Neuronal stem cell (in vitro differentiated cells): Measurements from ENCODE around the gene THSD7A.

Experiments used
- DNase-seq: peaks from one replicate; pipeline ENCODE4 v3.0.0-alpha.2; 2013; ENCODE audit warnings: low spot score
- H2AFZ ChIP-seq: one replicate; pipeline ENCODE4 v1.6.1; 2013; ENCODE audit warnings: mild to moderate bottlenecking, low read length, inconsistent platforms
- H2AK5ac ChIP-seq: 2 replicates; pipeline ENCODE4 v1.6.1; 2013; ENCODE audit warnings: low read depth, mild to moderate bottlenecking, inconsistent platforms, low read length, moderate library complexity, mixed read lengths
- H2BK120ac ChIP-seq: 2 replicates; pipeline ENCODE4 v1.6.1; 2013; ENCODE audit warnings: low read depth, mild to moderate bottlenecking, inconsistent platforms, low read length, moderate library complexity, mixed read lengths
- H2BK12ac ChIP-seq: one replicate; pipeline ENCODE4 v1.6.1; 2013; ENCODE audit warnings: low read length, inconsistent platforms
- H2BK15ac ChIP-seq: 2 replicates; pipeline ENCODE4 v1.6.1; 2013; ENCODE audit warnings: mild to moderate bottlenecking, low read length, inconsistent platforms, mixed read lengths
- H2BK5ac ChIP-seq: one replicate; pipeline ENCODE4 v1.6.1; 2013; ENCODE audit warnings: inconsistent platforms, mild to moderate bottlenecking, low read length, moderate library complexity
- H3K14ac ChIP-seq: one replicate; pipeline ENCODE4 v1.6.1; 2013; ENCODE audit warnings: low read length, inconsistent platforms
- H3K18ac ChIP-seq: 2 replicates; pipeline ENCODE4 v1.6.1; 2013; ENCODE audit warnings: low read length, inconsistent platforms
- H3K23ac ChIP-seq: 2 replicates; pipeline ENCODE4 v1.6.1; 2013; ENCODE audit warnings: low read depth, mild to moderate bottlenecking, mixed read lengths, low read length, inconsistent platforms; ENCODE audit not compliant: poor library complexity
- H3K27ac ChIP-seq: replicated peaks from 3 replicates; pipeline ENCODE4 v1.5.1; 2013; ENCODE audit warnings: low read length, inconsistent platforms
- H3K27me3 ChIP-seq, 3 experiments: 2 replicates each; pipeline ENCODE4 v1.6.1; 2013; ENCODE audit warnings: low read length in 3 of 3, mild to moderate bottlenecking in 2 of 3, inconsistent platforms in 1 of 3, low read depth in 1 of 3, mixed read lengths in 1 of 3, moderate library complexity in 1 of 3; ENCODE audit not compliant: control insufficient read depth in 3 of 3, insufficient read depth in 3 of 3
- H3K36me3 ChIP-seq, 2 donors: replicated peaks in 1 of 2; 2 replicates each; pipeline ENCODE4 v1.6.1; 2013; ENCODE audit warnings: low read length in 2 of 2; ENCODE audit not compliant: control insufficient read depth in 2 of 2, insufficient read depth in 2 of 2
- H3K4ac ChIP-seq: 2 replicates; pipeline ENCODE4 v1.6.1; 2013; ENCODE audit warnings: inconsistent platforms, mild to moderate bottlenecking, low read length, moderate library complexity
- H3K4me1 ChIP-seq, 2 donors: 1 replicate in 1 of 2; 2 replicates in 1 of 2; pipeline ENCODE4 v1.6.1; 2013; ENCODE audit warnings: low read length in 2 of 2, low read depth in 1 of 2; ENCODE audit not compliant: control insufficient read depth in 2 of 2, insufficient read depth in 1 of 2
- H3K4me2 ChIP-seq: one replicate; pipeline ENCODE4 v1.6.1; 2013; ENCODE audit warnings: mild to moderate bottlenecking, low read length, inconsistent platforms; ENCODE audit not compliant: insufficient read depth, poor library complexity, severe bottlenecking
- H3K4me3 ChIP-seq, 2 donors: 2 replicates each; pipeline ENCODE4 v1.5.1; 2013; ENCODE audit warnings: low read length in 2 of 2, mild to moderate bottlenecking in 2 of 2, inconsistent platforms in 1 of 2, moderate library complexity in 1 of 2
- H3K79me1 ChIP-seq: one replicate; pipeline ENCODE4 v1.6.1; 2013; ENCODE audit warnings: low read depth, mild to moderate bottlenecking, inconsistent platforms, low read length, moderate library complexity
- H3K9ac ChIP-seq: one replicate; pipeline ENCODE4 v1.6.1; 2013; ENCODE audit warnings: mild to moderate bottlenecking, low read depth, low read length, inconsistent platforms; ENCODE audit not compliant: poor library complexity
- H3K9me3 ChIP-seq, 2 donors: replicated peaks in 1 of 2; 2 replicates each; pipeline versions ENCODE3 to v1.6.1; 2013; ENCODE audit warnings: low read length in 2 of 2, mild to moderate bottlenecking in 2 of 2, inconsistent platforms in 1 of 2, low read depth in 1 of 2, mixed read lengths in 1 of 2, moderate library complexity in 1 of 2; ENCODE audit not compliant: control insufficient read depth in 2 of 2, insufficient read depth in 1 of 2
- H4K8ac ChIP-seq: one replicate; pipeline ENCODE4 v1.6.1; 2013; ENCODE audit warnings: low read depth, mild to moderate bottlenecking, inconsistent platforms, low read length, moderate library complexity
- H4K91ac ChIP-seq: one replicate; pipeline ENCODE4 v1.6.1; 2013; ENCODE audit warnings: low read length, low read depth, mild to moderate bottlenecking, inconsistent platforms; ENCODE audit not compliant: poor library complexity
- WGBS, 2 donors: extraction: QIAGEN DNeasy Blood & Tissue Kit; methylation state at CpG; one replicate each; pipeline ENCODE4 v1.1.7; 2013; ENCODE audit warnings: missing lambda C conversion rate in 2 of 2, mixed read lengths in 1 of 2; ENCODE audit not compliant: insufficient read length in 2 of 2, insufficient replicate concordance in 1 of 2; ENCODE audit errors: extremely low coverage in 2 of 2; 5-methylcytosine and 5-hydroxymethylcytosine counted together

The THSD7A gene

GRCh38 chr7:11376529-11376928, 455.5 kb downstream of the THSD7A start:
- Histone ChIP-seq H3K9me3 (no peaks in the 10 kb centered on the region), H3K27ac (no peak overlapping the region), H3K36me3 (no peaks in the 10 kb centered on the region), H3K4ac (no peak overlapping the region), H3K27me3 (no peaks in the 10 kb centered on the region), H3K23ac (no peak overlapping the region), H3K4me2 (no peak overlapping the region), H2BK15ac (no peak overlapping the region), H4K91ac (no peak overlapping the region), H2BK5ac (no peak overlapping the region), H2BK120ac (no peak overlapping the region), H3K14ac (no peak overlapping the region), H3K4me3 (no peak overlapping the region), H3K79me1 (no peaks in the 10 kb centered on the region), H2AFZ (no peak overlapping the region), H2AK5ac (no peak overlapping the region), H2BK12ac (no peak overlapping the region), H3K9ac (no peak overlapping the region), H3K18ac (no peak overlapping the region), H4K8ac (no peak overlapping the region), H3K4me1 (no peaks in the 10 kb centered on the region)
- no CpG with 5 or more reads among the region's 2 CpGs for WGBS, 2 donors
- no peak for DNase-seq

GRCh38 chr7:11374629-11375028, 457.4 kb downstream of the THSD7A start:
- Histone ChIP-seq H3K14ac (no peak overlapping the region), H3K4me1 (no peaks in the 10 kb centered on the region), H3K9ac (no peak overlapping the region), H3K79me1 (no peaks in the 10 kb centered on the region), H3K4me2 (no peak overlapping the region), H3K4ac (no peak overlapping the region), H3K27ac (no peak overlapping the region), H2AFZ (no peak overlapping the region), H2AK5ac (no peak overlapping the region), H4K8ac (no peak overlapping the region), H2BK120ac (no peak overlapping the region), H3K23ac (no peak overlapping the region), H2BK12ac (no peak overlapping the region), H3K4me3 (no peak overlapping the region), H3K36me3 (no peaks in the 10 kb centered on the region), H2BK15ac (no peak overlapping the region), H4K91ac (no peak overlapping the region), H3K9me3 (no peaks in the 10 kb centered on the region), H3K18ac (no peak overlapping the region), H3K27me3 (no peaks in the 10 kb centered on the region), H2BK5ac (no peak overlapping the region)
- no CpG with 5 or more reads among the region's 3 CpGs for WGBS, 2 donors
- no peak for DNase-seq

- Histone ChIP-seq H3K4me3 (no peak overlapping the region), H3K79me1 (no peaks in the 10 kb centered on the region), H3K27ac (no peak overlapping the region), H3K9me3 (no peaks in the 10 kb centered on the region), H3K4me1 (no peaks in the 10 kb centered on the region), H3K18ac (no peak overlapping the region), H4K8ac (no peak overlapping the region), H3K36me3 (no peaks in the 10 kb centered on the region), H3K4ac (no peak overlapping the region), H2BK5ac (no peak overlapping the region), H2BK120ac (no peak overlapping the region), H3K9ac (no peak overlapping the region), H2BK12ac (no peak overlapping the region), H4K91ac (no peak overlapping the region), H3K14ac (no peak overlapping the region), H2AK5ac (no peak overlapping the region), H3K23ac (no peak overlapping the region), H3K4me2 (no peak overlapping the region), H2AFZ (no peak overlapping the region), H3K27me3 (no peaks in the 10 kb centered on the region), H2BK15ac (no peak overlapping the region)
- no peak for DNase-seq
- no CpG with 5 or more reads among the region's 2 CpGs for WGBS, 2 donors
These were observed 458.4 kb downstream of the THSD7A start for GRCh38 chr7:11373546-11374142.

GRCh38 chr7:11369696-11370095, 462.3 kb downstream of the THSD7A start:
- no peaks in the 10 kb centered on the region for H3K27me3 ChIP-seq
- no CpG with 5 or more reads among the region's 1 CpG for WGBS, 2 donors
- H3K9ac ChIP-seq = no peak overlapping the region
- no peak overlapping the region for H2BK5ac ChIP-seq
- no peak overlapping the region for H2BK12ac ChIP-seq
- no peak overlapping the region for H2AFZ ChIP-seq
- H3K4me3 ChIP-seq = no peak overlapping the region
- no peak overlapping the region for H4K91ac ChIP-seq
- H3K36me3 ChIP-seq = no peaks in the 10 kb centered on the region
- H2BK15ac ChIP-seq = no peak overlapping the region
- H3K9me3 ChIP-seq = no peaks in the 10 kb centered on the region
- no peak overlapping the region for H3K18ac ChIP-seq
- H3K4ac ChIP-seq = no peak overlapping the region
- no peak for DNase-seq
- no peak overlapping the region for H2AK5ac ChIP-seq
- H3K14ac ChIP-seq = no peak overlapping the region
- no peak overlapping the region for H3K4me2 ChIP-seq
- no peak overlapping the region for H3K27ac ChIP-seq
- H2BK120ac ChIP-seq = no peak overlapping the region
- no peaks in the 10 kb centered on the region for H3K79me1 ChIP-seq
- H3K4me1 ChIP-seq = no peaks in the 10 kb centered on the region
- no peak overlapping the region for H3K23ac ChIP-seq
- H4K8ac ChIP-seq = no peak overlapping the region
